NOMO-1 (cell line): ENCODE results near the gene ACVR2A.
A peak's percentile ranks its signal among the peaks of the same experiment; 100 is the strongest.

Source experiments
- DNase-seq, 2 experiments: peaks; one replicate each; lab custom pipeline; 2025; ENCODE audit not compliant: unreplicated experiment in 2 of 2; lab: John Stamatoyannopoulos, UW

The ACVR2A gene

DNA sequence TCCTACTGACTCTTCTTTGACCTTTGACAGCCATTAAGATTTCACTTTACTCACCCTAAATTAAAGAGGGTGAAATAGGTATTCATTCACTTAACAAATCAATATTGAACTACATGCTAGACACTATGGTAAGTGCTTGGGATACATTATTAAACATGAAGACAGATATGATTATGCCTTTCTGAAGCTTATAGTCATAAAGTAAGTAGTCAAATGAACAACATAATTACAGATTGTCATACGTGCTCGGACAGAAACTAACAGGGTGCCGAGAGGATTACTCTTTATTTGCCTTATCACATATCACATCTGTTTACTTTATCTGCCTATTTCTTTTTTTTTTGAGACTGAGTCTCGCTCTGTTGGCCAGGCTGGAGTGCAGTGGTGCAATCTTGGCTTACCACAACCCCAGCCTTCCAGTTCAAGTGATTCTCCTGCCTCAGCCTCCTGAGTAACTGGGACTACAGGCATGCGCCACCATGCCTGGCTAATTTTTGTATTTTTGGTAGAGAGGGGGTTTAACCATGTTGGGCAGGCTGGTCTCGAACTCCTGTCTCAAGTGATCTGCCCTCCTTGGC, 9.8 kb downstream of the ACVR2A start:
- DNase-seq = no peak

- no peak for DNase-seq
Observed at GRCh38 chr2:147855316-147855715, 10.5 kb downstream of the ACVR2A start.

DNA sequence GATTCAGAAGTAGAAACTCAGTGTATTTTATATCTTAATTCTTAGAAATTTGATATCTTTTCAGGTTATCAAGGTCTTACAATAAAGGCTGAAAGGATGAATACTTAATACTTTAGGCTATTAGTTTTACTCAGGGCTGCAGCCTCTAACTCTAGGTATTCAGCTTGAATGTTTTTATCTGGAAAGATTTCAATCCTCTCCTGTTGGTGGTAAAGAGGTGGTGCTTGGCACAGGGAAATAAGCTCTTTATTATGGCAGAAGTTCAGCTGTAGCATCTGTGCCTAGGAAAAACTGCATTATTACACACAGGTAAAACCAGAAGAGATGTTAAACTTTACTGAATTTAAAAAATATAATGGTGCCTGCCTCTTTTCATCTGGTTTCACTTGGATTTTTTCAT, 11.1 kb downstream of the ACVR2A start:
- no peak for DNase-seq

GRCh38 chr2:147860009-147860408, 15.2 kb downstream of the ACVR2A start:
- DNase-seq = no peak

DNA sequence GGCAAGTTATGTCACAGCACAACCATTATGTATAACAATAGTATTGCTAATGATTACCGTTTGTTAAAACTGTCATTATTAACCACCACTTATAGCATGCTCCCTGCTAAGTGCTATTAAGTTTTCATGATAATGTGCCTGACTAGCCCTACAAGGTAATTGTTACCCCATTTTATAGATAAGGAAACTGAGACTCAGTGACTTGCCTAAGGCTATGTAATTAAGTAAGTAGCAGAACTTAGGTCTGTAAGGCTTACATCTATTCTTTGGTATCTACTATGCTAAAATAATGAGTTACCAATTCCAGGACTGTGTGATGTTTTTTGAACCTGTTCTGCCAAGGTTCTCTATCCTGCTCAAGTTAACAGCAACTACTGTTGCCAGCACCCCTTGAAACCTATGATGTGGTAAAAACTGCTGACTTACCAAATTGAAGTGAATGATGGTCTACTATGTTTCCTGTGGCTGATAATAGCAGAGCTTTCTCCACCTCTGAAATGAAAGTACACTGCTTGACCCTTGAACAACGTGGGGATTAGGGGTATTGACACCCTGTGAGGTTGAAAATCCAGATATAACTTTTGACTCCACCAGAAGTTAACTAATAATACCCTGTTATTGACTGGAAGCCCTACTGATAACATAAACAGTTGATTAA, 18.2 kb downstream of the ACVR2A start:
- DNase-seq = no peak

- DNase-seq = no peak
Observed at GRCh38 chr2:147863835-147864234, 19.0 kb downstream of the ACVR2A start.

- no peak for DNase-seq
Observed at GRCh38 chr2:147865560-147865959, 20.7 kb downstream of the ACVR2A start.

GRCh38 chr2:147867050-147867449, 22.2 kb downstream of the ACVR2A start:
- DNase-seq = peak; percentile 52 to 82

GRCh38 chr2:147869934-147870333, 25.1 kb downstream of the ACVR2A start:
- no peak for DNase-seq

GRCh38 chr2:147872967-147873366, 28.1 kb downstream of the ACVR2A start:
- DNase-seq = no peak

DNA sequence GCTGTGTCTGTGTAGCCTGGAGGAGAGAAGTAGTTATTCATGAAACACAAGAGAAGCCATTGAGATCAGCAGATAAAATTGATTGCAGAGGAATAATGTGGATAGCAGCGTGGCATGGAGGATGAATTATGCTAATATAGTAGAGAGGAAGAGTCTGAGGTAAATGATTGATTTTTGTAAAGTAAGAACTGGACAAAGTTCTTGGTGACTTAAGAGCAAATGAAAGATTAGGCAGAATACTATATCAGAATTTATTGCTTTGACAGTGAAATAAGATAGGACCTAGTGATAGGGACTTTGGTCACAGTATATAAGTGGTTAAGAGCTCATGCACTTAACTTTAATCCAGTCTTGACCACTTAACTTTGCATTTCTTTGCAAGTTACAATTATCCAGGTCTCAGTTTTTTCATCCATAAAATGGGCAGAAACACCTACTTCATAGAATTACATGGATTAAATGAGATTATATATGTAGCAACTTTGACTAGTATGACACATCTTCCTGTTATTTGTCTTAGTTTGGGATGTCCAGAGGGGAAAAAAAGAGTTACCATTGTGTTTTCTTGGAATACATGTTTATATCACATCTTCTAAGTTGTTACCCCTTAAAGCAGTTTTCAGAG, 29.1 kb downstream of the ACVR2A start:
- DNase-seq = no peak

DNA sequence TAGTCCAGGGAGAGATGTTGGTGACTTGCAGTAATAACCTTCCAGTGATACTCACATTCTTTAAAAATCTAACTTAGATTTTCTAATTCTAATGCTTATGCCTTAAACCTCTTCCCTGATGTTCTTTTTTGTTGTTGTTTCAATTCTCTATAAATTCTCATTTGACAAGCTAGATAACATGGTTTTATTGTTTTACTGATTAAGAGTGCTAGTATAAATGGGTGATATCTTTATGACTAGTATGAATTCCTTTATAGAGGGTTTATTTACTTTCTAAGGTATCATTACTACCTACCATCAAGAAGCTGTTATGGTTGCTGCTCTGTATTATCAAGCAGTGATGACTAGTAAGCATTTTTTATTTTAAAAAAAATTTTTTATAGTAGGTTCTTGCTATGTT, 35.0 kb downstream of the ACVR2A start:
- no peak for DNase-seq

- DNase-seq = no peak
Observed at GRCh38 chr2:147882631-147883030, 37.8 kb downstream of the ACVR2A start.

DNA sequence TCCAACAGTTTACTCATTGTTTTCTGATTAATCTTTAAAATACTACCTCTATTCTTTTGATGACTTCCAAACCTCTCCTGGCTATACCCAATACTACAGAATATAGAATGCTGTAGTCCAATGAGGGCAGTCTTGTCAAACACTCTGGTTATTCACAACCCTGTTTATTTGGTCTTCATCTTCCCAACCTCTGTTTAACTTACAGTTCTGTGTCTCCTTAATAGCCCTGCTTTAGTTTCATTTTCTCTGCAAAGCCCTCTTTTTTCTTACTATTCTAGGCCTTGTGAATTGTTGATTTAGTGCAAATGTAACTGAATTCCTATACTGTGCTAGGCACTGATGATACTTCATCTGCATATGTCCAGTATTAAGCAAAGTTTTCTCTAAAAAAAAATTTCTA, 40.0 kb downstream of the ACVR2A start:
- no peak for DNase-seq

- DNase-seq = no peak
Observed at GRCh38 chr2:147886136-147886535, 41.3 kb downstream of the ACVR2A start.

- no peak for DNase-seq
Observed at GRCh38 chr2:147888680-147889079, 43.9 kb downstream of the ACVR2A start.

DNA sequence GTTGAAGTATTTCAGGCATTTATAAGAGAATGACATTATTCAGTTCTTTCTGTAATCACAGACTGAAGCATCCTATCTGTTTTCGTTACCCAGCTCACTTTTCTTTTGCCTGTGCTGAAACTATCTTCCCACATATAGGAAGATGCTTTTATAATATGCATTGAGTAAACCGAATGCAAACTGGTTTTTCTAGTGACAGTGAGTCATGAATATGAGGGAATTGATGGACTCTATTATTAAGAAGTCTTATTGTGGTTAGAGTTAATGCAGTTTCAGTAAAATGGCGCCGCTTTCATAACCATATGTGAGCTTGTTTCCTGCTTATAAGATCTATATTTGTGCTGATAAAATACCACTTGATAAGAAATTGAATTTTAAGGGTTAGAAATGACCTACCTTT, 59.2 kb downstream of the ACVR2A start:
- DNase-seq = no peak

GRCh38 chr2:147909178-147909577, 64.3 kb downstream of the ACVR2A start:
- DNase-seq = no peak

- DNase-seq = peak; percentile 10 to 63
Observed at GRCh38 chr2:147910990-147911473, 66.2 kb downstream of the ACVR2A start.

- DNase-seq = peak in 1 of 2 experiments; percentile 8
Observed at GRCh38 chr2:147913701-147914480, 69.1 kb downstream of the ACVR2A start.

DNA sequence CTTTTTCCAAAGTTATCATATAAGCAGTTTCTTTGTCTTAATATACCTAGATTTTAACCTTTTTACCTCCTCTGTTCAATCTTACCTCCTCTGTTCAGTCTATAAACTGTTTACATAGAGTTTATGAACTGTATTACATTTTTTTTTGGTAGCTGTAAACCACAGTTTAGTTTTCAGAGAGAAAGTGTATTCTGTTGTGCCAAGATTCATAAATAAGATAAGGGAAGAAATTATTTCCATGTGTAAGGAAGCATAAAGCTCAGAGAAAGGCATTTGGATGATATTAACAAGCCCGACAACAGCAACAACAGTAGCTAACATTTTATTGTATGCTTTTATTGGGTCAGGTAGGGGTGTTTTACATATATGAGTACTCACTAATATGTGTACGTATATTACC, 71.2 kb downstream of the ACVR2A start:
- no peak for DNase-seq
